A549 (cell line): Measurements from ENCODE around the gene ZIC2.

Experiments
- CBX8 ChIP-seq: fragments of 200-600 bp; sonication (generic); IDR thresholded peaks from 2 replicates; pipeline ENCODE4 v1.6.1; 2016
- EHMT2 ChIP-seq: fragments of 200-600 bp; sonication (generic); IDR thresholded peaks from 2 replicates; pipeline ENCODE4 v1.6.1; 2016; ENCODE audit warnings: antibody characterized with exemption, low read depth, mild to moderate bottlenecking, moderate library complexity
- ESRRA ChIP-seq: fragments of 150-350 bp; IDR thresholded peaks from 2 replicates; pipeline ENCODE4 v1.6.1; 2014; ENCODE audit warnings: mild to moderate bottlenecking, low read length, borderline replicate concordance
- HDAC2 ChIP-seq: fragments of 200-600 bp; sonication (generic); IDR thresholded peaks from 2 replicates; pipeline ENCODE4 v1.6.1; 2016
- JUN ChIP-seq, 2 experiments: fragments of >200 bp; sonication (Bioruptor Twin); formaldehyde crosslinking; IDR thresholded peaks; 2 replicates in 1 of 2; 3 replicates in 1 of 2; pipeline ENCODE4 v1.6.1; 2016 to 2017
- KDM1A ChIP-seq: fragments of 200-600 bp; sonication (generic); IDR thresholded peaks from 2 replicates; pipeline ENCODE4 v1.6.1; 2016; ENCODE audit warnings: low read depth, mild to moderate bottlenecking
- MYC ChIP-seq: IDR thresholded peaks from 2 replicates; pipeline ENCODE4 v1.6.1; 2012; ENCODE audit warnings: mild to moderate bottlenecking, inconsistent platforms, low read length, improper control_type of control experiment, borderline replicate concordance
- NR3C1 ChIP-seq: fragments of >200 bp; sonication (Bioruptor Twin); formaldehyde crosslinking; IDR thresholded peaks from 3 replicates; pipeline ENCODE4 v1.6.1; 2017
- RAD21 ChIP-seq, 2 experiments: fragments of >200 bp in 1 of 2; sonication (Bioruptor Twin) in 1 of 2; formaldehyde crosslinking in 1 of 2; IDR thresholded peaks in 1 of 2; conservative IDR thresholded peaks in 1 of 2; 2 replicates in 1 of 2; 3 replicates in 1 of 2; pipeline ENCODE4 v1.6.1; 2012 to 2018; ENCODE audit warnings: inconsistent platforms in 1 of 2
- TF ChIP-seq, protein P1 (sequence below): fragments of >200 bp; sonication (Bioruptor Twin); formaldehyde crosslinking; IDR thresholded peaks from 3 replicates; pipeline ENCODE4 v1.5.1; 2016
- TF ChIP-seq, protein P2 (sequence below): IDR thresholded peaks from 2 replicates; pipeline ENCODE4 v1.6.1; 2012
- TF ChIP-seq, protein P3 (sequence below): fragments of >200 bp; sonication (Bioruptor Twin); formaldehyde crosslinking; IDR thresholded peaks from 3 replicates; pipeline ENCODE4 v1.6.1; 2016

DNA sequence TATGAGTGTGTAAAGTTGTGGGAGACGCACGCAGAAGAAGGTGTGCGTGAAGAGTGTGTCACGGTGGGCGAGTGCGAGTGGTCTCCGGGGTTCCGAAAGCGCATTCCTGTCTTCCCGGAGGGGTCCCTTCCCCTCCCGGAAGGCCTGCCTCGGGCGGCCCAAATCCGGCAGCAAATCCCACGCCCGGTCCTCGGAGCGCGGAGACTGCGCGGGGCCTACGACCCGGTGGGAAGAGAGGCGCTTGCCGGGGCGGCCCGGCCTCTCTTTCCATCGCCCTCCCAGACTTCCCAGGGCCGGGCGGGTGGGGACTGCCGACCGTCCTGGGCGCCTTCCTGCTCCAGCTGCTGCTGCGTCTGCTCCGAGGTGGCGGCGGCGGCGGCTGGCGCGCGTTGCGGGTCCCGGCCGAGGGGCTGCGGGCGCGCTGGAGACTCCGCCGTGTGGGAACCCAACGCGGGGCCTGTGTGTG is 12.1 kb upstream of the ZIC2 start:
- TF ChIP-seq, protein P1, sequence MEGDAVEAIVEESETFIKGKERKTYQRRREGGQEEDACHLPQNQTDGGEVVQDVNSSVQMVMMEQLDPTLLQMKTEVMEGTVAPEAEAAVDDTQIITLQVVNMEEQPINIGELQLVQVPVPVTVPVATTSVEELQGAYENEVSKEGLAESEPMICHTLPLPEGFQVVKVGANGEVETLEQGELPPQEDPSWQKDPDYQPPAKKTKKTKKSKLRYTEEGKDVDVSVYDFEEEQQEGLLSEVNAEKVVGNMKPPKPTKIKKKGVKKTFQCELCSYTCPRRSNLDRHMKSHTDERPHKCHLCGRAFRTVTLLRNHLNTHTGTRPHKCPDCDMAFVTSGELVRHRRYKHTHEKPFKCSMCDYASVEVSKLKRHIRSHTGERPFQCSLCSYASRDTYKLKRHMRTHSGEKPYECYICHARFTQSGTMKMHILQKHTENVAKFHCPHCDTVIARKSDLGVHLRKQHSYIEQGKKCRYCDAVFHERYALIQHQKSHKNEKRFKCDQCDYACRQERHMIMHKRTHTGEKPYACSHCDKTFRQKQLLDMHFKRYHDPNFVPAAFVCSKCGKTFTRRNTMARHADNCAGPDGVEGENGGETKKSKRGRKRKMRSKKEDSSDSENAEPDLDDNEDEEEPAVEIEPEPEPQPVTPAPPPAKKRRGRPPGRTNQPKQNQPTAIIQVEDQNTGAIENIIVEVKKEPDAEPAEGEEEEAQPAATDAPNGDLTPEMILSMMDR: no peak
- TF ChIP-seq ESRRA (no peak), NR3C1 (no peak), KDM1A (no peak), RAD21 (conservative IDR thresholded peaks at IDR 0.05 in 1 of 2, IDR thresholded peaks at IDR 0.05 in 1 of 2) (no peak), JUN (IDR thresholded peaks at IDR 0.05) (no peak), EHMT2 (no peak), MYC (no peak), CBX8 (no peak), HDAC2 (no peak)
- TF ChIP-seq, protein P2, sequence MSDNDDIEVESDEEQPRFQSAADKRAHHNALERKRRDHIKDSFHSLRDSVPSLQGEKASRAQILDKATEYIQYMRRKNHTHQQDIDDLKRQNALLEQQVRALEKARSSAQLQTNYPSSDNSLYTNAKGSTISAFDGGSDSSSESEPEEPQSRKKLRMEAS: no peak
- TF ChIP-seq, protein P3, sequence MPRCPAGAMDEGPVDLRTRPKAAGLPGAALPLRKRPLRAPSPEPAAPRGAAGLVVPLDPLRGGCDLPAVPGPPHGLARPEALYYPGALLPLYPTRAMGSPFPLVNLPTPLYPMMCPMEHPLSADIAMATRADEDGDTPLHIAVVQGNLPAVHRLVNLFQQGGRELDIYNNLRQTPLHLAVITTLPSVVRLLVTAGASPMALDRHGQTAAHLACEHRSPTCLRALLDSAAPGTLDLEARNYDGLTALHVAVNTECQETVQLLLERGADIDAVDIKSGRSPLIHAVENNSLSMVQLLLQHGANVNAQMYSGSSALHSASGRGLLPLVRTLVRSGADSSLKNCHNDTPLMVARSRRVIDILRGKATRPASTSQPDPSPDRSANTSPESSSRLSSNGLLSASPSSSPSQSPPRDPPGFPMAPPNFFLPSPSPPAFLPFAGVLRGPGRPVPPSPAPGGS: no peak
